ENCODE data around the gene IRF9. TPM values are rescaled to one million over a fixed set of nuclear protein-coding genes. Genes with fewer than 3 reads are reported as not detected.

The IRF9 gene
- total and polyA plus RNA-seq, 7 donors: 46.2 to 115 (median 55.6) TPM

GRCh38 chr14:24187539-24187915, 26.5 kb downstream of the IRF9 start:
- Histone ChIP-seq H3K27ac (peak overlapping the region in 2 of 4 donors; percentile 74 to 84), H3K9me3 (no peaks in the 10 kb centered on the region), H3K36me3 (peaks cover 0 to 65% (median 43%) of the 10 kb centered on the region in 4 donors), H3K4me1 (peaks cover 0 to 22% (median 19%) of the 10 kb centered on the region in 4 donors), H3K27me3 (no peaks in the 10 kb centered on the region), H3K4me3 (peak overlapping the region in 2 of 4 donors; percentile 58 to 66)
- TF ChIP-seq EP300 (IDR thresholded peaks at IDR 0.05): no peak
- no peak for TF ChIP-seq CTCF (IDR thresholded peaks at IDR 0.05)
- no peak for TF ChIP-seq POLR2A (IDR thresholded peaks at IDR 0.05)
- intact Hi-C loops (cut with DNase I): no loop called here
- no peak for DNase-seq
- WGBS, 2 donors: 87 to 89% methylated on average over 2 of the region's 2 CpGs

DNA sequence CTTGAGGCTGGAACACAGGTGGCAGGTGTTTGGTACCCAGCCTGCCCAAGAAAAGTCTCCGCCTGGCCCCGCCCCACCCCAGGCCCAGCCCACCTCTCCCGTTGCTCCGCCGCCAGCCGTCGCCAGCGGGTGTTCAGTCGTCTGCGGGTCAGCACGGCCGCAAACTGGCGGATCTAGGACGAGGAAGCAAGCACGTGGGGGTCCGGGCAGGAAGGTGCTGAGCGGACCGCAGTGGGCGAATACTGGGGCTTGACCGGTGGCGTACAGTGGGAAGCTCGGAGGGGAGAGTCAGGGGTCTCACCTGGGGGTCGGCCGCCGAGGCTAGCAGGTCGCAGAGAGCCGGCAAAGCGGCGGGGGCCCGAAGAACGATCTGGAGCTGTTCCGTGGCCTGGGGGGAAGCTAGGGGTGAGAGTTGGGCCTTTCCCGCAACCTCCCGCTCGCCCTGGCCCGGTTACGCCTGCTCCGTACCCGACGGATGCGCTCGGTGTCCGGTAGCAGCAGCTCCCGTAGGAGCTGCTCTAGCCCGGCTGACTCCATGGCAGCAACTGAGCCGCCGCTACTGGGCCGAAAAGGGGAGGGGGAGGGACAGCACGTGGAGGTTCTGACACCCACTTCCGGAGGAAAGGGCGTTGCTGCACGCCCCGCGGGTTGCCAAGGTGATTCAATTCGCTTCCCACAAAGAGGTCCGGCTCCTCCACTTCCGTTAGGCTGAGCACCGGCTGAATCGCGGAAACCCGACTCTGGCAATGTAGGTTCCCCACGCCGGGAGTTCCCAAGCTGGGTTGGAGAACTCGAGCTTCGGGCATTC, 27.4 kb downstream of the IRF9 start, which contains the start of gene IPO4:
TSS of gene IPO4 (minus strand) at position 566 of the 808 bp plus-strand sequence. CDS start at position 537, 29 bp downstream.
- intact Hi-C loops (cut with DNase I): loop anchor here (2.0 kb wide), 1 partner anchor 28 kb away; the partner anchor contains the start of gene IRF9
- WGBS, 2 donors: 0 to 1% methylated on average over 65 of the region's 65 CpGs
- Histone ChIP-seq H3K27me3 (no peaks in the 10 kb centered on the region), H3K4me1 (peaks cover 0 to 22% (median 19%) of the 10 kb centered on the region in 4 donors), H3K36me3 (peaks cover 0 to 65% (median 42%) of the 10 kb centered on the region in 4 donors), H3K9me3 (no peaks in the 10 kb centered on the region), H3K27ac (peak within 1 kb of the TSS; percentile 73 to 84 (median 76)), H3K4me3 (peak within 1 kb of the TSS; percentile 48 to 67 (median 62))
- TF ChIP-seq POLR2A (IDR thresholded peaks at IDR 0.05): peak in 1 of 2 donors; percentile 29
- TF ChIP-seq CTCF (IDR thresholded peaks at IDR 0.05): no peak
- peak in 1 of 4 donors; percentile 78 for TF ChIP-seq EP300 (IDR thresholded peaks at IDR 0.05)
- peak; percentile 54 to 79 (median 68) for TF ChIP-seq POLR2AphosphoS5 (IDR thresholded peaks at IDR 0.05)
- DNase-seq: peak; percentile 99

DNA sequence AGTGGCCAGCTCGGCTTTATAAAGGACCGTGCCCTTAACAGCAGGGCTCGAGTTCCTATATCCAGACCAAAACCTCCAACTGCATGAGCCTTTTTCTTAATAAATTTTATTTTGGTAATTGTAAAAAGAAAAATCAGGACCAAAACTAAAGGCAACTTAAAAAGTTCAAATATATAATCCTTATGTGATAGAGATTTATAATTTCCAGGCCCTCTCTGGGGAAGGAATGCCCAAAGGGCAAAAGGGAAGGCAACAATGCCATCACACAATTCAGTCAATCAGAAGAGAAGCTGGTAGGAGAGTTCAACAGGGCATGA, 28.0 kb downstream of the IRF9 start:
- WGBS, 2 donors: 1 to 3% methylated on average over 3 of the region's 3 CpGs
- intact Hi-C loops (cut with DNase I): loop anchor here (2.0 kb wide), 1 partner anchor 28 kb away; the partner anchor contains the start of gene IRF9
- Histone ChIP-seq H3K4me1 (peaks cover 0 to 24% (median 20%) of the 10 kb centered on the region in 4 donors), H3K9me3 (no peaks in the 10 kb centered on the region), H3K27ac (peak overlapping the region; percentile 73 to 84 (median 76)), H3K27me3 (no peaks in the 10 kb centered on the region), H3K36me3 (peaks cover 0 to 60% (median 38%) of the 10 kb centered on the region in 4 donors), H3K4me3 (peak overlapping the region in 3 of 4 donors; percentile 58 to 67 (median 66))
- TF ChIP-seq CTCF (IDR thresholded peaks at IDR 0.05) (no peak), POLR2A (IDR thresholded peaks at IDR 0.05) (no peak), POLR2AphosphoS5 (IDR thresholded peaks at IDR 0.05) (no peak), EP300 (IDR thresholded peaks at IDR 0.05) (no peak)
- DNase-seq: no peak

DNA sequence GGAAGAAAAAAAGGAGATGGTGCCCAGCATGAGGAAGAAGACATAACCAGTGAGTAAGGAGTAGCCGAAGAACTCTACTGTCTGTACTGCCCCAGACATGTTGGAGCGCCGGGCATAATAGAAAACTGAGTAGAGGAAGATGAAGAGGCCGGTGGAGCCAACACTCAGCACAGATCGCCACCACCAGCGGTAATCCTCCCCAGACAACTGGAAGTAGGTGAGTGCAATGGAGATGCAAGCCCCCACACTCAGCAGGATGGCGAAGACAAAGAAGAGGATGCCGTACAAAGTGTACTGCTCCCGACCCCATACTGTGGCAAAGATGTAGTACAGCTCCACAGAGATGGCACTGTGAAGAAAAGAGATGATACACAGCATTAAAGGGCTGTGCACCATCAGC, 28.4 kb downstream of the IRF9 start:
- 95% methylated on average over 9 of the region's 9 CpGs for WGBS, 2 donors
- Histone ChIP-seq H3K27ac (peak overlapping the region; percentile 73 to 84 (median 76)), H3K4me3 (no peak overlapping the region), H3K9me3 (no peaks in the 10 kb centered on the region), H3K36me3 (peaks cover 0 to 55% (median 34%) of the 10 kb centered on the region in 4 donors), H3K27me3 (no peaks in the 10 kb centered on the region), H3K4me1 (peaks cover 0 to 28% (median 24%) of the 10 kb centered on the region in 4 donors)
- intact Hi-C loops (cut with DNase I): loop anchor here (2.0 kb wide), 1 partner anchor 29 kb away; the partner anchor contains the start of gene IRF9
- DNase-seq: no peak
- no peak for TF ChIP-seq POLR2AphosphoS5 (IDR thresholded peaks at IDR 0.05)
- TF ChIP-seq EP300 (IDR thresholded peaks at IDR 0.05): no peak
- TF ChIP-seq CTCF (IDR thresholded peaks at IDR 0.05): no peak
- TF ChIP-seq POLR2A (IDR thresholded peaks at IDR 0.05): no peak

Data from sigmoid colon (tissue), 7 donors.